IPS-20b (cell line): ENCODE results near the gene SLC37A1.

Experiments used
- H3K27ac ChIP-seq: one replicate; pipeline ENCODE4 v1.5.1; 2013; ENCODE audit warnings: low read length
- H3K27me3 ChIP-seq: 2 replicates; pipeline ENCODE4 v1.6.1; 2013; ENCODE audit warnings: mild to moderate bottlenecking, low read length, inconsistent platforms; ENCODE audit not compliant: insufficient read depth
- H3K36me3 ChIP-seq: 2 replicates; pipeline ENCODE4 v1.6.1; 2013; ENCODE audit warnings: low read depth, mild to moderate bottlenecking, inconsistent platforms, low read length, moderate library complexity; ENCODE audit not compliant: insufficient read depth
- H3K4me1 ChIP-seq: 2 replicates; pipeline ENCODE4 v1.6.1; 2013; ENCODE audit warnings: mild to moderate bottlenecking, control low read depth, inconsistent platforms, low read length, moderate library complexity; ENCODE audit not compliant: insufficient read depth
- H3K4me3 ChIP-seq: 2 replicates; pipeline ENCODE4 v1.5.1; 2013; ENCODE audit warnings: mild to moderate bottlenecking, low read length, inconsistent platforms
- H3K9ac ChIP-seq: 2 replicates; pipeline ENCODE4 v1.6.1; 2013; ENCODE audit warnings: low read depth, mild to moderate bottlenecking, inconsistent platforms, low read length, moderate library complexity
- H3K9me3 ChIP-seq: 2 replicates; pipeline ENCODE4 v1.6.1; 2013; ENCODE audit warnings: mild to moderate bottlenecking, low read depth, low read length, inconsistent platforms; ENCODE audit not compliant: insufficient read depth

The SLC37A1 gene

DNA sequence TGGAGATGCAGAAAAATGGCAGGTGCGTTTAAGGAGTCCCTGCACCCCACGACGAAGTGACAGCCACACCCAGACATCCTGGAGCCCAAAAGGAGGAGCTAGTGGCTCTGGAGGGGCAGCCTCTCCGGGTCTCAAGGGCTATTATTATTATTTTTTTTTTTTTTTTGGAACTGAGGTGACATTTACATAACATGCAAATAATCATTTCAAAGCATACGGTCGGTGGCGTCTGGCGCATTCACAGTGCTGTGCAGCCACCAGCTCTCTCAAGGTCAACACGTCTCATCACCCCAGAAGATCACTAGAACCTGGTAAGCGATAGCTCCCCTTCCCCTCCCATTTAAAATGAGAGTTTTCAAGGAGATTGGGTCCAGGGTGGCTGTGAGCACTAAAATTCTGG, 72.2 kb downstream of the SLC37A1 start:
- Histone ChIP-seq H3K9ac (no peak overlapping the region), H3K4me3 (no peak overlapping the region), H3K27ac (no peak overlapping the region), H3K4me1 (no peaks in the 10 kb centered on the region), H3K9me3 (no peaks in the 10 kb centered on the region), H3K36me3 (no peaks in the 10 kb centered on the region), H3K27me3 (no peaks in the 10 kb centered on the region)

DNA sequence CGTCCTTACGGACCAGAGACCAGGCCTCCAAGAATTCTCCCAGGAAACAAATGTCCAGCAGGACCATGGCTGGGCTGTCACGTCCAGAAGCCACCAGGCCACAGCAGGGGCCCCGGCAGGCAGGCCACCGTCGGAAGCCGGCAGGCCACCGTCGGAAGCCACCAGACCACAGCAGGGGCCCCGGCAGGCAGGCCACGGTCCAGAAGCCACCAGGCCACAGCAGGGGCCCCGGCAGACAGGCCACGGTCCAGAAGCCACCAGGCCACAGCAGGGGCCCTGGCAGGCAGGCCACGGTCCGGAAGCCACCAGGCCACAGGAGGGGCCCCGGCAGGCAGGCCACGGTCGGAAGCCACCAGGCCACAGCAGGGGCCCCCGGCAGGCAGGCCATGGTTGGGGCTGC, 72.8 kb downstream of the SLC37A1 start:
- Histone ChIP-seq H3K9ac (no peak overlapping the region), H3K4me1 (no peaks in the 10 kb centered on the region), H3K4me3 (no peak overlapping the region), H3K27ac (no peak overlapping the region), H3K27me3 (no peaks in the 10 kb centered on the region), H3K36me3 (no peaks in the 10 kb centered on the region), H3K9me3 (no peaks in the 10 kb centered on the region)

DNA sequence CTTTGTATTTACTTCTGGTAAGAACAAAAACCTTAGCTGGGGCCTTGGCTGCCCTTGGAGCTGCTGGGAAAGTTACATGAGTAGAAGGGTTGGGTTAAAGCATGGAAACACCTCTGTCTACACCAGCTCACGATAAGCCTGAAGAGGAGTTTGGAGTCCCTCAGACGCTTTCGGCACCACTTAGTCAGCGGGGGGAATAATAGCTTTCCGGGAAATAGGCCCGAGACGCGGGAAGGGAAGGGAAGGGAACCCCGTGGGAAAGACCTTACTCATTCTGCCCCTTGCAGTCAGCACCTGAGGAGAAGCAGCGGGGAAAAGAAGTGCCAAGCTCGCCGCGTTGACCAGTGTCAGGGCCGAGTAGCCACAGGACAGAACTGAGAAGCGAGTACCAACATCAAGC, 73.4 kb downstream of the SLC37A1 start:
- Histone ChIP-seq H3K9ac (no peak overlapping the region), H3K27ac (no peak overlapping the region), H3K27me3 (peaks cover 3% of the 10 kb centered on the region; the same call in 1 of the 2 replicates), H3K9me3 (no peaks in the 10 kb centered on the region), H3K4me3 (no peak overlapping the region), H3K36me3 (no peaks in the 10 kb centered on the region), H3K4me1 (no peaks in the 10 kb centered on the region)

DNA sequence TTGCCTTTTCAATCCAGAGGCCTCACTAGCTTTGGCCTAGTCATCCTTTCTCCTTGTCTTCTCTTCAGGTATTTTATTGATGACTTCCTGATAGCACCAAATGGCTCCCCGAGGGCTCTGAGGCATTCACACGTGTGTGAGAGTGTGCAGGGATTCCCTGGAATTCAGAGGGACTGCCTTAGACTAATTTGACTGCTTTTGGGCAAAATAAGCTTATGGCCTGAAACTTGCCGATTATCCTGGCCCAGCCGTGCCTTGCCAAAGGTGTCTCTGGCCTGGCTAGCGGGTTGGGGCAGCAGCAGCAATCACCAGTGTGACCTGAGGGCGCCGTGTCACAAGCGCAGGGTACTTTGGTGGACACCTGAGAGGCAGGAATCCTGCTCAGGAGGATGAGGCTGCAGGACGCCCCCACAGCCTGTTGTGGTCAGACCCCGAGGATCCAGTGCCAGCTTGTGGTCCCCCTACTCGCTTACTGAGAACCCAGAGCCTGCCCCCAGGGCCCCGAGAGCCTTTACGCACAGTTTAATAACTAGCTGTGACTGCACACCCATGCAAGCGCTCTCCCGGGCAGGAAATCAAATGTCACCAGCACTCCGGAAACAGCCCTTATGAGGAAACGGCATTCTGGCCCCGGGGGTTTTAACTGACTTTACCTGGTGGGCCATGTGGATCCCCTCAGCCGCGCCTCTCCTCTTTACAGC, 76.9 kb downstream of the SLC37A1 start:
- H3K4me1 ChIP-seq = no peaks in the 10 kb centered on the region
- H3K27ac ChIP-seq = no peak overlapping the region
- peaks cover 11% of the 10 kb centered on the region for H3K27me3 ChIP-seq
- H3K36me3 ChIP-seq = no peaks in the 10 kb centered on the region
- no peaks in the 10 kb centered on the region for H3K9me3 ChIP-seq
- H3K9ac ChIP-seq = no peak overlapping the region
- H3K4me3 ChIP-seq = no peak overlapping the region

DNA sequence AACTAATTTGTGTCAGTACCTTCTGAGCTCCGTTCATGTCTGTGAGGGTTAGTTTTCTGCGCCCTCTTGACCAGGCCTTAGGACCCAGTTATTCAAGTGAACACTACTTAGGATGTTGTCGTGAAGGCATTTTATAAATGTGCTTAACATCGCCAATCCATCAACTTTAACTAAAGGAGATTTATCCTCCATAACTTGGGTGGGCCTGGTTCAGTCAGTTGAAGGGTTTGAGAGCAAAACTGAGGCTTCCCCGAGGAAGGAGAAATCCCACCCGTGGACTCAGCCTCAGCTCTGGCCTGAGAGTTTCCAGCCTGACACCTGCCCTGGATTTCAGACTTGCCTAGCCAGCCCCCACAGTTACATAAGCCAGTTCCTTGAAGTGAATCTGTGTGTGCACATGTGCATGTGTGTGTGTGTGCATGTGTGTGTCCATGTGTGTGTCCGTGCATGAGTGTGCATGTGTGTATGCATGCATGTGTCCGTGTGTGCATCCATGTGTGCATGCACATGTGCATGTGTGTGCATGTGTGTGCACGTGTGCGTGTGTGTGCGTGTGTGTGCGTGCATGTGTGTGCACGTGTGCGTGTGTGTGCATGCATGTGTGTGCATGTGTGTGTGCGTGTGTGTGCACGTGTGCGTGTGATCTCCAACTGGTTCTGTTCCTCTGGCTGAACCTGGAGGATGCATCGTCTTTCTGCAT, 77.7 kb downstream of the SLC37A1 start:
- Histone ChIP-seq H3K27ac (no peak overlapping the region), H3K9ac (no peak overlapping the region), H3K9me3 (no peaks in the 10 kb centered on the region), H3K27me3 (peaks cover 11% of the 10 kb centered on the region), H3K36me3 (no peaks in the 10 kb centered on the region), H3K4me1 (no peaks in the 10 kb centered on the region), H3K4me3 (no peak overlapping the region)

DNA sequence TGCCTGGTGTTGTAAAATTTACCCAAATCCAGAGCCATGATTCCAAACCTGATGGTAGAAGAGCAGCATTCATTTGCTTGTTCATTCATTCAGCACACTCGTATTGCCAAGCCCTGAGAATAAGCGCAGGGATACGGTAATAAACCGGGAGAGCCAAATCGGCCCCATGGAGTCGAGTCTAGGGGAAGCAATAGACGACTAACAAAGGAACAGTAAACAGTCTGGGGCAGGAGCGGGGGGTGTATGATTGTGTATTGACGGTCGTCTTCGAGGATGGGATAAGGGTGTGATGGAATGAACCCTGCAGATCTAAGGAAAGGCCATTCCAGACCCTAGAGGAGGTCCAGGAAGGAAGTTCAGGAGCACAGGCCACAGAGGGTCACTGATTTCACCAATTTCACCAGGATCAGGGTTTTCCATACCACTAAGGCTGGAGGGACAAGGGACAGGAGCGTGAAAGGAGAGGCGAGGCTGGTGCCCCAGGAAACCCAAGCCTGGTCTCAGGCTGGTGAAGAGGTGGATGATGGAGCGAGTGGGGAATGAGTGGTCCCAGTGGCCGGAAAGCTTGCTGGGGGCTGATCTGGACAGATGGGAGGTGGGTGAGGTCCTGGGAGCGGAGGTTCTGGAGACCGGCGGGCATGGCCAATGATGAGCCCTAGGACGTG, 78.6 kb downstream of the SLC37A1 start:
- H3K36me3 ChIP-seq = no peaks in the 10 kb centered on the region
- H3K9me3 ChIP-seq = no peaks in the 10 kb centered on the region
- no peak overlapping the region for H3K9ac ChIP-seq
- peaks cover 11% of the 10 kb centered on the region for H3K27me3 ChIP-seq
- no peak overlapping the region for H3K4me3 ChIP-seq
- H3K27ac ChIP-seq = no peak overlapping the region
- H3K4me1 ChIP-seq = no peaks in the 10 kb centered on the region

DNA sequence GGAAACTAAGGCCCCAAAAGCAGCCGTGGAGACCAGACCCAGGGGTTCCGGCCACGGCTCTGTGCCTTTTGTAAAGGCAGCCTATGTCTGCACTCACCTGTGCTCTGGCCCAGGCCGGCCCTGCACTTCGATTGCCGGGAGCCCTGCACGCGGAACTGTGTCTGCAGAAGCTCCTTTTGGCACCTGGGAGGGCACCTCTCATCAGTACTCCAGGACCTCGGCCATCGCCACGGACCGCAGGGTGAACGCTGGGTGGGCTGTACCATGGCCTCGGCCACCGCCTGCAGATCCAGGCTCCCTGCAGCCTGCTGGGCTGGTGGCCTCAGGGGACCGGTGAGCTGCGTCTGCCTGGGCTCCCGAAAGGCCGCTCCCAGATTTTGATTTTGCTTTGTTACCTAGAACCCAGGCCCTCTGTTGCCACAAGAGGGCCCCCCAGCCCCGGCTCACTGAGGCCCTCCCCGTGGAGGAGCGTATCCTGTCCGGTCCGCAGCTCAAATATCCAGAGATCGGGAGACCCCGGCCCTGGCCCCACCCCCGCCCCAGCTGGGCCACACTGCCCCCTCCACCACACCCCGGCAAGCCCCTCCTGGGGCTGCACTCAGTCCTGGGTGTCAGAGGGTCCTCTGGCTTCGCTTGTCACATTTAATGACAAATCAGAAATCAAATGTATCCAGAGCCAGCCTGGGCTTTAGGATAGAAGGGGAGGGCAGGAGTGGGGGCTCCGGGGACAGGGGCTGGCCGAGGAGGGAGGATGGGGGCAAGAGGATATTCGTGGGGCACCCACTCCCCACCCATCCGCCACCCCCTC, 79.6 kb downstream of the SLC37A1 start:
- Histone ChIP-seq H3K4me1 (no peaks in the 10 kb centered on the region), H3K9me3 (no peaks in the 10 kb centered on the region), H3K27ac (no peak overlapping the region), H3K4me3 (no peak overlapping the region; the same call in 1 of the 2 replicates), H3K27me3 (peaks cover 11% of the 10 kb centered on the region), H3K9ac (no peak overlapping the region), H3K36me3 (no peaks in the 10 kb centered on the region)

DNA sequence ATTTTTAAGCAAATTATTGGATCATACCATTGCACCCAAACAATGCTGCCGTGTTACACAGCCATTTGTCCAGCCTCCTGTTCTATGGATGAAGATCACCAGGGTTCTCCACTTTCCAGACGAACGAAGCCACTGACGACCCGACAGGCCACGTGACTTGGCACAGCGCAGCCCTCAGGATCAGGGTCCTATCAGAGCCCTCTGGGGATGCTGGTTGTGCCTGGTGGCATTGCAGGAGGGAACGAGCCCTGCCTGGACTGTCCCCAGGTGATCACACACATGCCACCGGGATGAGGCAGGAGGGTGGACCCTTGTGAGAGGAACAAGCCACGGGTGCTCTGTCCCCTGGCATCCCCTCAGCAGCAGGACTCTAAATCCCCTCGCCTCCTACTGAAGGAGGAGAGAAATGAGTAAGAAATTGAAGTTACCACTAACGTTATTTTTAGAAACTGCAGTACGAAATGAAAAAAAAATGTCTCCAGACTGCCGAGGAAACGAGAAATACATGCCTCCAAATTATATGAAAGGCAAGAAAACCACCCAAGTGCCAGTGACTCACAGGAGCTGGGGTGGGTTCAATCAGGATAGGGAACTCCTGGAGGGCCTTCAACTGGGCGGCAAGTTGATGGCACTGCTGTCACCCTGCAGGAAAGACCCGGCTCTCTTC, 81.1 kb downstream of the SLC37A1 start:
- H3K9me3 ChIP-seq = no peaks in the 10 kb centered on the region
- no peak overlapping the region for H3K27ac ChIP-seq
- no peaks in the 10 kb centered on the region for H3K4me1 ChIP-seq
- H3K27me3 ChIP-seq = peaks cover 11% of the 10 kb centered on the region
- H3K9ac ChIP-seq = no peak overlapping the region
- no peak overlapping the region for H3K4me3 ChIP-seq
- H3K36me3 ChIP-seq = no peaks in the 10 kb centered on the region

DNA sequence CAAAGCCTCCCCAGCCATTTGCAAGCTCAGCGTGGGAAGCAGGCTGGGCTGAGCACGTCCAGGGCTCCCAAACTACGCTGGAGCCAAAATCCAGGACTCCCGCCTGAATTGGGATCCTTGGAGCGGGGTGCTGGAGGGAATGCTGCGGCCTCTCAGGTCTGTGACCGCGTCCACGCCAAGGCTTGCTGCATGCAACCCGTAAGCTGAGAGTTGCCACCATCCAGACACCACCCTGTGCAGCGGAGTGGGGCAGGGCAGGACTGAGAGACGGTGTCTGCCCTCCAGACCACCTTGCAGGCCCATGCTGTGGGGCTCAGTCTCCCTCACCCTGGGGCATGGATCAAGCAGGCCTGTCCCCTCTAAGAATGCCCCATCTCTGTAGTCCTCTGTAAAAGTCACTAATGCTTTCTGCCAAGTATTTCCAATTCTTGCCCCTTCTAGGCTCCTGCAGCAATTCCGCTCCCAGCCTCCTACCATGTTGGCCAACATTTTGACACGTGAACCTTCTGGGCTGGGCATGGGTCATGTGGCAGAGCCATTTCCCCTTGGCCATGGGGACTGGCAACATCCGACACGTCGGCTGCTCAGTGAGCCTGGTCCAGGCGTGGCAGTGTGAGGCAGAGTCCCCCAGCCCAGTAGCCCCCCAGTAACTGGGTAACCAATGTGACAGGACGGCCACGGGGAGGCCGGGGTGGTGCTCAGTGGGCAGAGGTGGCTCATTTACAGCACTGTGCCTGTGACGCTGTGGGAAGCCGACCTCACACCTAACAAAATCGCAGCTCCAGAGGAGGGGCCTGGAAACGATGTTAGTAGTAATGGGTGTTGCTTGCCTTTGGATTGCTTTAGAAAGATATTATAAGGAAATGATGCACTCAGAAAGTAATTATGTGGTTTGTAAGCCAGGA, 81.9 kb downstream of the SLC37A1 start:
- no peaks in the 10 kb centered on the region for H3K4me1 ChIP-seq
- H3K9me3 ChIP-seq = no peaks in the 10 kb centered on the region
- H3K36me3 ChIP-seq = no peaks in the 10 kb centered on the region
- H3K4me3 ChIP-seq = no peak overlapping the region
- no peak overlapping the region for H3K9ac ChIP-seq
- H3K27me3 ChIP-seq = peaks cover 11% of the 10 kb centered on the region
- no peak overlapping the region for H3K27ac ChIP-seq

DNA sequence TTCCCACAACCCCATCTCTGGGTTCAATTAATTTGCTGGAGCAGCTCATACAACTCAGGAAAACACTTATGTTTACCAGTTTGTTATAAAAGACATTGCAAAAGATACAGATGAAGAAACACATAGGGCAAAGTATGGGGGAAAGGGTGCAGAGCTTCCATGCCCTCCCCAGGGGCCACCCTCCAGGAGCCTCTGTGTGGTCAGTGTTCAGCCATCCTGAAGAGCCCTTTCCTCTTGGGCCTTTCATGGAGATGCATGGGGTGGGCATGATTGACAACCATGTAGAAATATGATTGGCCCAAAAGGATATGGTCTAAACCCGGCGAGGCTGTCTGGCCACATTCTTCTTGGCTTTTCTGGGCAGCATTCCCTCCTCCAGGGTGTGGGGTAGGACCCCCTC, 83.0 kb downstream of the SLC37A1 start:
- Histone ChIP-seq H3K4me3 (no peak overlapping the region), H3K4me1 (no peaks in the 10 kb centered on the region), H3K9ac (no peak overlapping the region), H3K27ac (no peak overlapping the region), H3K27me3 (peaks cover 11% of the 10 kb centered on the region), H3K9me3 (no peaks in the 10 kb centered on the region), H3K36me3 (no peaks in the 10 kb centered on the region)
